ENCODE data around the gene PROCR. TPM values are rescaled to one million over a fixed set of nuclear protein-coding genes. Genes with fewer than 3 reads are reported as not detected.

PROCR gene
- total and polyA plus RNA-seq, 9 of the 15 experiments (the other 6 are each of a cell fraction or from before 2014, with no cell fraction given): 1.6 to 7.1 (median 4.0) TPM

DNA sequence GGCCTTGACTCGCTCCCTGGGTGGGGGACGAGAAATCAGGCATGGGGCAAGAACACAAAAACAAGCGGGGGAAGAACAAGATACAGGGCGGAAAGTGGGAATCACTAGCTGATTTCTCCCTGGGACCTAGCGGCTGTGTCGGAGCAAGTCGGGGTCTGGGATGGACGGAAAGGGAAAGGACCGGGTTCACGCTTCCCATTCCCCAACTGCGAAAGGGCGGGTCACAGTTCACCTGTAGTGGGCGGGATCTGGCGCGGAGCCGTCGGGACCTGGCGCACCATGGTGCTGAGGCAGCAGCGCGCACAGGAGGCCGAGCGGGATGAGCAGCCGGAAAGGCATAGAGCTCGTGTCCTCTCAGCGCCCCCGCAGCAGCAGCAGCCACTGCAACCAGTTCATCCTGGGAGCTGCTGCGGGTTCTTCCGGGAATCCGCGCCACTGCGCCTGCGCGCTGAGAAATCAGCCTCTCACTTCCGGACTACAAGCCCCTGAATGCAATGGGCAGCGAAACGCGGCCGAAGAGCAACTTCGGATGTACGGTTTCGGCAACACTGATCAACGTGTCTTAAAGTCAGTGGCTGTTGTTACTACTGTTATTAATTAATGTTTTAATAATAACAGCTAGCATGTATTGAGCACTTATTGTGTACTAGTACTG lies 24.8 kb upstream of the PROCR start, which contains the start of gene EDEM2 (continued):
- TF ChIP-seq POLR2B (IDR thresholded peaks at IDR 0.05; ENCODE audit: low read depth, partially characterized antibody) (peak; percentile 58), ARID4B (CRISPR knock-in tag; IDR thresholded peaks at IDR 0.05) (peak; percentile 39; the same call in 1 of the 2 replicates), SMC3 (conservative IDR thresholded peaks at IDR 0.05; ENCODE audit: insufficient read depth, low read depth, low read length) (0 out of 2 replicates have a peak, but pooled peaks have one; percentile 17), SRSF1 (IDR thresholded peaks at IDR 0.05; ENCODE audit: low read depth, low read length) (no peak), HMG20A (CRISPR knock-in tag; conservative IDR thresholded peaks at IDR 0.05) (no peak), TAF9B (IDR thresholded peaks at IDR 0.05; ENCODE audit: partially characterized antibody) (peak; percentile 36), ETV5 (CRISPR knock-in tag; IDR thresholded peaks at IDR 0.05; ENCODE audit: low read depth) (peak; percentile 78), ZNF644 (tag; IDR thresholded peaks at IDR 0.05; ENCODE audit: low read depth) (peak; percentile 40; the same call in 1 of the 2 replicates), ILK (tag; IDR thresholded peaks at IDR 0.05; ENCODE audit: borderline replicate concordance, low read depth) (no peak), ZNF197 (CRISPR knock-in tag; IDR thresholded peaks at IDR 0.05; ENCODE audit: low read depth) (peak; percentile 34; the same call in 1 of the 2 replicates), NR2C2 (CRISPR knock-in tag; IDR thresholded peaks at IDR 0.05) (peak; percentile 3), NR2C2 (tag; IDR thresholded peaks at IDR 0.05) (peak; percentile 95), SMARCA5 (IDR thresholded peaks at IDR 0.05) (peak; percentile 59; the same call in 1 of the 2 replicates)
- TF ChIP-seq, protein P1, sequence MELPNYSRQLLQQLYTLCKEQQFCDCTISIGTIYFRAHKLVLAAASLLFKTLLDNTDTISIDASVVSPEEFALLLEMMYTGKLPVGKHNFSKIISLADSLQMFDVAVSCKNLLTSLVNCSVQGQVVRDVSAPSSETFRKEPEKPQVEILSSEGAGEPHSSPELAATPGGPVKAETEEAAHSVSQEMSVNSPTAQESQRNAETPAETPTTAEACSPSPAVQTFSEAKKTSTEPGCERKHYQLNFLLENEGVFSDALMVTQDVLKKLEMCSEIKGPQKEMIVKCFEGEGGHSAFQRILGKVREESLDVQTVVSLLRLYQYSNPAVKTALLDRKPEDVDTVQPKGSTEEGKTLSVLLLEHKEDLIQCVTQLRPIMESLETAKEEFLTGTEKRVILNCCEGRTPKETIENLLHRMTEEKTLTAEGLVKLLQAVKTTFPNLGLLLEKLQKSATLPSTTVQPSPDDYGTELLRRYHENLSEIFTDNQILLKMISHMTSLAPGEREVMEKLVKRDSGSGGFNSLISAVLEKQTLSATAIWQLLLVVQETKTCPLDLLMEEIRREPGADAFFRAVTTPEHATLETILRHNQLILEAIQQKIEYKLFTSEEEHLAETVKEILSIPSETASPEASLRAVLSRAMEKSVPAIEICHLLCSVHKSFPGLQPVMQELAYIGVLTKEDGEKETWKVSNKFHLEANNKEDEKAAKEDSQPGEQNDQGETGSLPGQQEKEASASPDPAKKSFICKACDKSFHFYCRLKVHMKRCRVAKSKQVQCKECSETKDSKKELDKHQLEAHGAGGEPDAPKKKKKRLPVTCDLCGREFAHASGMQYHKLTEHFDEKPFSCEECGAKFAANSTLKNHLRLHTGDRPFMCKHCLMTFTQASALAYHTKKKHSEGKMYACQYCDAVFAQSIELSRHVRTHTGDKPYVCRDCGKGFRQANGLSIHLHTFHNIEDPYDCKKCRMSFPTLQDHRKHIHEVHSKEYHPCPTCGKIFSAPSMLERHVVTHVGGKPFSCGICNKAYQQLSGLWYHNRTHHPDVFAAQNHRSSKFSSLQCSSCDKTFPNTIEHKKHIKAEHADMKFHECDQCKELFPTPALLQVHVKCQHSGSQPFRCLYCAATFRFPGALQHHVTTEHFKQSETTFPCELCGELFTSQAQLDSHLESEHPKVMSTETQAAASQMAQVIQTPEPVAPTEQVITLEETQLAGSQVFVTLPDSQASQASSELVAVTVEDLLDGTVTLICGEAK (IDR thresholded peaks at IDR 0.05): peak; percentile 64
- TF ChIP-seq, protein P1 (CRISPR knock-in tag; IDR thresholded peaks at IDR 0.05): no peak
